ENCODE measurements around the gene MARK2. TPM values are rescaled to one million over a fixed set of nuclear protein-coding genes. Genes with fewer than 3 reads are reported as not detected.

Gene MARK2
- total RNA-seq, 2 experiments from 2014 or later, result 48.7 to 54.2 TPM

DNA sequence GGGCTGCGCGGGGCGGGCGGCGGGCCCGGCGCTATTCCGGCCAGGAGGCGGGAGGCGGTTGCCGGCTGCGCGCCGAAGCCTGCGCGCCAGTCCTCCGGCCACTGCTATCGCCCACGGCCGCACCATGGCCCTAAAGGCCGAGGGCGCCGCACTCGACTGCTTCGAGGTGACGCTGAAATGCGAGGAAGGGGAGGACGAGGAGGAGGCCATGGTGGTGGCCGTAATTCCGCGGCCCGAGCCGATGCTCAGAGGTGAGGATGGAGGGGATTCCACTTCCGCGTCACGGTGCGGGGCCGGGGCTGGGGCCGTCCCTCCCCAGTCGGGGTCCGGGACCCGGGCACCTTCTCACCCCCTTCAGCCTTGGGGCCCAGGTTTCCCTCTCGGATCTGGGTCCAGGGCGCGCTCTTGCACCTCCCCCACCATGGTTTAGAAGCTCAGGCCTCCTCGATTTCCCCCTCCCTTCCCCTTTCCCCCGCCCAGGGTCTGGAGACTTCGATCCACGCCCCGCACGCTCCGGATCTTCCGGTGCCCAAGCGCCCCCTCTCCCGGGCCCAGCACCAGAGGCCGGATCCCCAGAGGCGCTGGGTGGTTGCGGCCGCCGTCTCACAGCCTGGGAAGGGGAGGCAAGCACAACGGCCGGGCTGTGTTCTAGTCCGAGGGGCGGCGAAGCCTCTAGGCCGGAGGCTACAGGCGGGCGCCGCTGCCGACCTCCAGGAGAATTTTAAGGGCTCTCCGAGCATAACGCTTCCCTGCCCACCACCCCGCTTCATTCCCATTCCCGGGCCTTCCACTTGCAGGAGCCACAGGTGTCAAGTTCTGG lies 25.1 kb upstream of the MARK2 start:
- Mint-ChIP-seq H3K4me1 (peaks cover 42% of the 10 kb centered on the region), H3K9me3 (no peaks in the 10 kb centered on the region), H3K27ac (peak overlapping the region; percentile 30), H3K27me3 (peaks cover 3% of the 10 kb centered on the region), H3K36me3 (ENCODE audit: low read depth) (peaks cover 32% of the 10 kb centered on the region), H3K4me3 (peak overlapping the region; percentile 80)
- POLR2A ChIA-PET, result interaction anchor here (0.6 to 1.2 kb wide), 3 partner anchors 78 to 393 kb away, joined by 3 to 4 read pairs (median 4); no protein-coding TSS in a partner anchor
- peak; percentile 54 for DNase-seq
- CTCF ChIA-PET, result interaction anchor here (0.8 kb wide), 1 partner anchor 46 kb away, joined by 3 read pairs; no protein-coding TSS in a partner anchor

DNA sequence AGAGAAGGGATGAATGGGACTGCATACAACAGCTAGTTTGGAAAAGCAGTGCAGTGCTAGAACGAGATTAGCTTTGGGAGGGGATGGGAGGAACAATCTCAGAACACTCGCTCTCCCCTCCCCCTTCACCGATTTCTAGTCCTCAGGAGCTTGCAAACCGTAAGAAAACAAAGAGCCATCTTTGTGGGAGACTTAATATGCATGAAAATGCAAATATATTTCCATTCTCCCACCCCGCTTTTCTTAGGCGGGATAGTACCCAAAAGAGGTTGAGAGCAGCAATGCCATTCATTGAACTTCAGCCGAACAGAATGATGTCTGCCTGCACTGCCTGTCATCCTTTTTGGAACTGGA lies 24.6 kb upstream of the MARK2 start:
- Mint-ChIP-seq H3K27ac (peak overlapping the region; percentile 30), H3K4me1 (peaks cover 42% of the 10 kb centered on the region), H3K27me3 (peaks cover 3% of the 10 kb centered on the region), H3K9me3 (no peaks in the 10 kb centered on the region), H3K36me3 (ENCODE audit: low read depth) (peaks cover 35% of the 10 kb centered on the region), H3K4me3 (peak overlapping the region; percentile 80)
- no peak for DNase-seq
- CTCF ChIA-PET, result interaction anchor here (0.8 kb wide), 1 partner anchor 46 kb away, joined by 3 read pairs; no protein-coding TSS in a partner anchor
- POLR2A ChIA-PET, result interaction anchor here (0.6 to 1.2 kb wide), 3 partner anchors 78 to 393 kb away, joined by 3 to 4 read pairs (median 4); no protein-coding TSS in a partner anchor

DNA sequence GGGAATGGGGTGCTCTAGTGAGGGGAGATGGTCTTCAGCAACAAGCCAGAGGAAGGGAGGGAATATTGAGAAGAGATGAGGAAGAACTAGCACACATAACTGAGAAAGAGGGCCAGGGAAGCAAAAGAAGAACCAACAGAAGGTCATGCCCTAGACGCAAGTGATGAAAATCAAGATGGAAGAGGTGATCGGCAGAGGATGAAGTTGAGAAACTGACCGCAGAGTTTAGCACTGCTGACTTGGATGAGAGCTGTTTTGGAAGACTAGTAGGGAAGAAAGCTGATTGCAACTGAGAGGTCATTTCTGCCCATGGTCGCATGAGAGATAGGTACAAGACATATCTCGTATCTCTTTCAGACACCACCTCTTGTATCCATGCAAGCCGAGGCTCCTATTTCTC lies 22.7 kb upstream of the MARK2 start:
- Mint-ChIP-seq H3K4me1 (peaks cover 38% of the 10 kb centered on the region), H3K9me3 (no peaks in the 10 kb centered on the region), H3K27me3 (no peaks in the 10 kb centered on the region), H3K27ac (no peak overlapping the region), H3K36me3 (ENCODE audit: low read depth) (peaks cover 46% of the 10 kb centered on the region), H3K4me3 (no peak overlapping the region)
- ChIA-PET POLR2A (no interaction called here), CTCF (interaction anchor here (1.4 kb wide), 1 partner anchor 19 kb away, joined by 4 read pairs; no protein-coding TSS in a partner anchor)
- no peak for DNase-seq

DNA sequence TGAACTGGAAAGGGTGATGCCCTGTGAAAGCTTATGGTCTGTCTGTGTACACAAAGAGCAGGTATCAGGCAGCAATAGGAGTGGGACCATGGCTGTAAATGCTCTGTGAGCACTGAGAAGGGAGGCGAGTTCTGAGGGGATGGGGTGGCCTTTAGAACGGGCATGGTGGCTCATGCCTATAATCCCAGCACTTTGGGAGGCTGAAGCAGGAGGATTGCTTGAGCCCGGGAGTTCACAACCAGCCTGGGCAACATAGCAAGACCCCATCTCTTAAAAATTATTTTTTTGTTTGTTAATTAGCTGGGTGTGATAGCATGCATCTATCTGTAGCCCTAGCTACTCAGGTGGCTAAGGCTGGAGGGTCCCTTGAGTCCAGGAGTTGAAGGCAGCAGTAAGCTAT lies 22.2 kb upstream of the MARK2 start:
- no peaks in the 10 kb centered on the region for H3K27me3 Mint-ChIP-seq
- DNase-seq, result no peak
- H3K36me3 Mint-ChIP-seq (ENCODE audit: low read depth), result peaks cover 49% of the 10 kb centered on the region
- no peaks in the 10 kb centered on the region for H3K9me3 Mint-ChIP-seq
- no peak overlapping the region for H3K27ac Mint-ChIP-seq
- ChIA-PET CTCF (interaction anchor here (1.4 kb wide), 2 partner anchors 19 to 20 kb away, joined by 4 to 5 read pairs; no protein-coding TSS in a partner anchor), POLR2A (no interaction called here)
- H3K4me1 Mint-ChIP-seq, result peaks cover 35% of the 10 kb centered on the region
- H3K4me3 Mint-ChIP-seq, result no peak overlapping the region

DNA sequence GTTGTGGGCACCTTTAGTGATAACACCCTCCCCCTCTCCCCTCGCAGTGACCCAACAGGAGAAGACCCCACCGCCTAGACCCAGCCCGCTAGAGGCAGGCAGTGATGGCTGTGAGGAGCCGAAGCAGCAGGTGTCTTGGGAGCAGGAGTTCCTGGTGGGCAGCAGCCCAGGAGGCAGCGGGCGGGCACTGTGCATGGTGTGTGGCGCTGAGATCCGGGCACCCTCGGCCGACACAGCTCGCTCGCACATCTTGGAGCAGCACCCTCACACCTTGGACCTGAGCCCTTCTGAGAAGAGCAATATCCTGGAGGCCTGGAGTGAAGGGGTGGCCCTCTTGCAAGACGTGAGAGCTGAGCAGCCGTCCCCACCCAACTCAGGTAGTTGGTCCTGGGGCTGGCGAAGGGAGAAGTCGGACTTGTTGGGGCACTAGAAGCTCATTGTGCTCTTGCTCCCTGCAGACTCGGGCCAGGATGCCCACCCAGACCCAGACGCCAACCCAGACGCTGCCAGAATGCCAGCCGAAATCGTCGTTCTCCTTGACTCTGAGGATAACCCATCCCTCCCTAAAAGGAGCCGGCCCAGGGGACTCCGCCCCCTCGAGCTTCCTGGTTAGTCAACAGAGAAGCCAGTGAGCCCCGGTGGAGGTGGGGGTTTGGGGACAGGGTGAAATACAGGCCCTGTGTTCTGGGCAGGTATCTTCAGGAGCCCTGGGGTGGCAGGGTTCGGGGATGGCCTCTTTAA lies 21.0 kb upstream of the MARK2 start:
- Mint-ChIP-seq H3K36me3 (ENCODE audit: low read depth) (peaks cover 56% of the 10 kb centered on the region), H3K4me3 (no peak overlapping the region), H3K9me3 (no peaks in the 10 kb centered on the region), H3K27ac (no peak overlapping the region), H3K27me3 (no peaks in the 10 kb centered on the region), H3K4me1 (peaks cover 27% of the 10 kb centered on the region)
- CTCF ChIA-PET, result interaction anchor here (1.4 kb wide), 1 partner anchor 19 kb away, joined by 5 read pairs; no protein-coding TSS in a partner anchor
- POLR2A ChIA-PET, result no interaction called here
- no peak for DNase-seq

DNA sequence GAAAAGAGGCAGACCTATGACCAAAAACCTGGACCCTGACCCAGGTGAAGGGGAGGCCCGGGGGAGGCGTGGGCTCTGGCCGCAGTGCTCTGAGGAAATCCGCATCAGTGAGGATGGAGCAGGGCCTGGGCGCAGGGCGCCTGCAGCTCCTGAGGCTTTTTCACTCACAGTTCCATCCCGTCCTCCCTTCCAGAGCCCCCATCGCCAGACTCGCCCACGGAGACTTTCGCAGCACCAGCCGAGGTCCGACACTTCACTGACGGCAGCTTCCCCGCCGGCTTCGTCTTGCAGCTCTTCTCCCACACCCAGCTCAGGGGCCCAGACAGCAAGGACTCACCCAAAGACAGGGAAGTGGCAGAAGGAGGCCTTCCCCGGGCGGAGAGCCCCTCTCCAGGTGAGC lies 20.3 kb upstream of the MARK2 start:
- ChIA-PET POLR2A (no interaction called here), CTCF (interaction anchor here (0.6 kb wide), 1 partner anchor 484 kb away, joined by 4 read pairs; no protein-coding TSS in a partner anchor)
- no peak for DNase-seq
- H3K27ac Mint-ChIP-seq, result no peak overlapping the region
- H3K9me3 Mint-ChIP-seq, result no peaks in the 10 kb centered on the region
- peaks cover 61% of the 10 kb centered on the region for H3K36me3 Mint-ChIP-seq (ENCODE audit: low read depth)
- no peak overlapping the region for H3K4me3 Mint-ChIP-seq
- no peaks in the 10 kb centered on the region for H3K27me3 Mint-ChIP-seq
- H3K4me1 Mint-ChIP-seq, result peaks cover 27% of the 10 kb centered on the region

DNA sequence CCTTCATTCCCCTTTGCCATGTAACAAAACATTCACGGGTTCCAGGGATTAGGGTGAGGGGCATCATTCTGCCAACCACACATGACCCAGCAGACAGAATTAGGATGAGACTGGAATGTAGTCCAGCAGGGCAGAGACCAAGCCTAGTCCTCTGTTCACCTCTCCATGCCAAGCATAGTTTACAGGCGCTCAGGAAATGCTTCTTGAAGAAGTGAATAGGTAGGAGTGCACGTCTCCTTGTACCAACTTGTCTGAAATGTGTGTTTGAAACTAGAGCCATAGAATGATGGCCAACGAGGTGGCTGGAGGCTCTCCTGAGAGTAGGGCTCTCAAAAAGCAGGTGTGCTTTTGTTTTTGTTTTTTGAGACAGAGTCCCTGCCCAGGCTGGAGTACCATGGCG lies 17.5 kb upstream of the MARK2 start:
- DNase-seq, result no peak
- H3K27ac Mint-ChIP-seq, result no peak overlapping the region
- peaks cover 6% of the 10 kb centered on the region for H3K4me1 Mint-ChIP-seq
- peaks cover 69% of the 10 kb centered on the region for H3K36me3 Mint-ChIP-seq (ENCODE audit: low read depth)
- H3K27me3 Mint-ChIP-seq, result no peaks in the 10 kb centered on the region
- no peaks in the 10 kb centered on the region for H3K9me3 Mint-ChIP-seq
- ChIA-PET POLR2A (no interaction called here), CTCF (interaction anchor here (1.0 kb wide), 1 partner anchor 83 kb away, joined by 3 read pairs; no protein-coding TSS in a partner anchor)
- no peak overlapping the region for H3K4me3 Mint-ChIP-seq

DNA sequence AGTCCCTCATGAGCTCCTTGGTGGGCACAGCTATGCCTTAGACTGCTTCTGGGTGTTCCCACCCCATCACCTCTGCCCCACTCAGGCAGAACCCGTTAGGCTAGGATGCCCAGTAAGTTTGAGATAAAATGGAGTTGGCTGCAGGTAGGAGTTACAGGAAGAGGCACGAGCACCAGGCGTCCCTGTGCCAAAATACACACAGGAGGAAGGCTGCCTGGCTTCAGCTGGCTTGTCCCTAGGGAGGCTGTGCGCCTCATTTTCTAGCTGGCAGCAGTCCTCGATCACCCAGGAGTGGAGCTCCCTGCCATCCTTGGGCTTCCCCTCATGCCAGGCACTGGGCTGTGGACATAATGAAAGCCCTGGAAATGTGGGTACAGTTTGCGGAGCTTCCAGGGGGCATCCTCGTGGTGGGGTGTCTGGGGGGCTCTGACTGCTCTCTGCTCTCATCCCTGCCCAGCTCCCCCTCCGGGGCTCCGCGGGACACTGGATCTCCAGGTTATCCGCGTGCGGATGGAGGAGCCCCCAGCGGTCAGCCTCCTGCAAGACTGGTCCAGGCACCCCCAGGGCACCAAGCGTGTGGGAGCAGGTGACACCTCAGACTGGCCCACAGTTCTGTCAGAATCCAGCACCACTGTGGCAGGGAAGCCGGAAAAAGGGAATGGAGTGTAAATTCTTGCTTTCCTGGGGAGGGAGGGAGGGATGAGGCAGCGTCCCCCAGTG lies 12.3 kb upstream of the MARK2 start:
- ChIA-PET POLR2A (interaction anchor here (0.6 kb wide), 1 partner anchor 53 kb away, joined by 3 read pairs; no protein-coding TSS in a partner anchor), CTCF (interaction anchor here (1.5 kb wide), 1 partner anchor 11 kb away, joined by 4 read pairs; no protein-coding TSS in a partner anchor)
- no peak for DNase-seq
- Mint-ChIP-seq H3K27ac (no peak overlapping the region), H3K9me3 (no peaks in the 10 kb centered on the region), H3K4me3 (no peak overlapping the region), H3K4me1 (no peaks in the 10 kb centered on the region), H3K27me3 (no peaks in the 10 kb centered on the region), H3K36me3 (ENCODE audit: low read depth) (peaks cover 44% of the 10 kb centered on the region)

DNA sequence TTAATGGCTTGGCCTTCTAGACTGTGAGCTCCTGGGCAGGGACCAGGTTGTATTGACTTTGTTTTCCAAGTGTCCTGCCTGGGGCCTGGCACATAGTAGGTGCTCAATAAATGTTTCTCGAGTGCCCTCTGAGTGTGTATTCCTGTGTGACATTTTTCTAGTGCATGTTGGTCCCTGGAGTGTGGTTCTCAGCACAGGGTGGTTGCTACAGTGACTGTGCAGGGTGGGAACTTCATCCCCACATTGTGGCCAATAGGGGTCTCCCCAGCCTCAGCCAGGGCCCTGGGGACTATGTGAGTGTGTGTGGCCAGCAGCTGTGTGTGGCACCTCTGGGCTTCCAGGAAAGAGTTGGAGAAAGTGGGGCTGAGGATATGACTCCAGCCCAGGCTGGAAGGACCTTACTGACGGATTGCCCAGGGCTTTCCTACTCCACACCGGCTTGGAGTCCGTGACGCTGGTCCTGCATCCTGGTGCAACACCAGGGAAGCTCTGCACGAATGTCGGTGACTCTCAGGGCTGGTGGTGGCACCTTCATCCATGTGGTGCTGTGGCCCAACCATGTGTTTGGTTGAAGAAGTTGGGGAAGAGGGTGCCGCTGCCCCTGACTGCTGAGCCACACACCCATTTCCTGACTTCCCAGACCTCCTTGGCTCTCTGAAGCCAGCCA lies 9.0 kb upstream of the MARK2 start:
- Mint-ChIP-seq H3K36me3 (ENCODE audit: low read depth) (peaks cover 21% of the 10 kb centered on the region), H3K4me1 (peaks cover 5% of the 10 kb centered on the region)
- CTCF ChIA-PET, result interaction anchor here (1.0 to 1.9 kb wide), 3 partner anchors 8 to 116 kb away, joined by 3 to 7 read pairs (median 4); partner anchors contain the start of gene MARK2

DNA sequence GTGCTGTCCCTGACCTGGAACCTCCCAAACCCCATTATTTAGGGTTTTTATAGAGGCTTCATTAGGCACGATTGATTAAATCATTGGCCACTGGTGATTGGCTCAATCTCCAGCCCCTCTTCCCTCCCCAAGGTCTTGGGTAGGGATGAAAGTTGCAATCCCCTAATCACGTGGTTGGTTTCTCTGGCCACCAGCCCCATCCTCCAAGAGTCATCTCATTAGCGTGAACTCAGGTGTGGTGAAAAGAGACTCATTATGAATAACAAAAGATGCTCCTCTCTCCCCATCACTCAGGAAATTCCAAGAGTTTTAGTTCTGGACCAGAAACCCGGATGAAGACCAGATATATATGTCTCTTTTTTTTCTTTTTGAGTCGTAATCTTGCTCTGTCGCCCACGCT lies 7.6 kb upstream of the MARK2 start:
- POLR2A ChIA-PET, result no interaction called here
- H3K4me1 Mint-ChIP-seq, result peaks cover 5% of the 10 kb centered on the region
- CTCF ChIA-PET, result interaction anchor here (1.0 to 1.1 kb wide), 2 partner anchors 63 to 169 kb away, joined by 3 read pairs; partner anchors contain the start of gene ZFTA
- no peaks in the 10 kb centered on the region for H3K27me3 Mint-ChIP-seq
- H3K27ac Mint-ChIP-seq, result no peak overlapping the region
- H3K4me3 Mint-ChIP-seq, result no peak overlapping the region
- DNase-seq, result no peak
- H3K9me3 Mint-ChIP-seq, result no peaks in the 10 kb centered on the region
- H3K36me3 Mint-ChIP-seq (ENCODE audit: low read depth), result peaks cover 12% of the 10 kb centered on the region

More for the DNA sequence above, 9.0 kb upstream of the MARK2 start:
- no peaks in the 10 kb centered on the region for H3K9me3 Mint-ChIP-seq
- POLR2A ChIA-PET, result interaction anchor here (0.5 kb wide), 1 partner anchor 43 kb away, joined by 3 read pairs; no protein-coding TSS in a partner anchor
- H3K27ac Mint-ChIP-seq, result no peak overlapping the region
- no peaks in the 10 kb centered on the region for H3K27me3 Mint-ChIP-seq
- no peak overlapping the region for H3K4me3 Mint-ChIP-seq
- no peak for DNase-seq

DNA sequence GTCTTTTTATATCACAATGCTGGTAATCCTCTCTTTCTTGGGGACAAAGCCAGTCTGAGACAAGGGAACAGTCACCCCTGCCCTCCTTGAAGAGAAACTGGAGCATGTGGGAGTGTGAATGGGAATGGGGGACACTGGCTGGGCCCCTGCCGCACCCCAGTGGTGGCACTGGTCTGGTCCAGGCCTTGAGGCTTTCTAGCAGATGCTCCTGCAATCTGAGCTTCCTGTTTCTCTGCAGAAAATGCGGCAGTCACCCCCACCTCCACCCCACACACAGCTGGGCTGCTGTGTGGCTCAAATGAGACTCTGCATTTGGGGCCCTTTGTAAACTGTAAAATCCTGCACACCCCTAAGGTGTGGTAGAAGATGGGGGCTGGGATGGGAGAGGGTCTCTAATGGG lies 6.6 kb upstream of the MARK2 start:
- POLR2A ChIA-PET, result no interaction called here
- H3K27ac Mint-ChIP-seq, result no peak overlapping the region
- peaks cover 10% of the 10 kb centered on the region for H3K4me1 Mint-ChIP-seq
- H3K36me3 Mint-ChIP-seq (ENCODE audit: low read depth), result peaks cover 10% of the 10 kb centered on the region
- H3K9me3 Mint-ChIP-seq, result no peaks in the 10 kb centered on the region
- no peak overlapping the region for H3K4me3 Mint-ChIP-seq
- no peaks in the 10 kb centered on the region for H3K27me3 Mint-ChIP-seq
- CTCF ChIA-PET, result interaction anchor here (8.0 kb wide), 1 partner anchor 112 kb away, joined by 172 read pairs; no protein-coding TSS in a partner anchor
- DNase-seq, result no peak

DNA sequence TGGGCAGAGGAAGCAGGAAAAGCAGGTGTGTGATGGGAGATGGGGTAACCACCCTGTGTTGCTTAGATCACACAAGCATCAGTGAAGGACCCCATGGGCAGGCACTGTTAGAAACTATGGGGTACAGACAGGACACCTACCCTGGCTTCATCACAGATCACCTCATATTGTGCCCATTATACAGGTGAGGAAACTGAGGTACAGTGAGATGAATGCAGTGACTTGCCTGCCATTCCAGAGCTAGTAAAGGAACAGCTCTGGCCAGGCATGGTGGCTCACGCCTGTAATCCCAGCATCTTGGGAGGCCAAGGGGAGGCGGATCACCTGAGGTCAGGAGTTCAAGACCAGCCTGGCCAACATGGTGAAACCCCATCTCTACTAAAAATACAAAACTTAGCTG lies 5.9 kb upstream of the MARK2 start:
- ChIA-PET POLR2A (no interaction called here), CTCF (interaction anchor here (1.1 to 8.0 kb wide), 3 partner anchors 66 to 119 kb away, joined by 3 to 172 read pairs (median 3); no protein-coding TSS in a partner anchor)
- peaks cover 7% of the 10 kb centered on the region for H3K36me3 Mint-ChIP-seq (ENCODE audit: low read depth)
- no peaks in the 10 kb centered on the region for H3K27me3 Mint-ChIP-seq
- peaks cover 17% of the 10 kb centered on the region for H3K4me1 Mint-ChIP-seq
- no peak overlapping the region for H3K4me3 Mint-ChIP-seq
- H3K27ac Mint-ChIP-seq, result no peak overlapping the region
- no peak for DNase-seq
- H3K9me3 Mint-ChIP-seq, result no peaks in the 10 kb centered on the region
